GM21737 (cell line): ENCODE measurements around the gene SLIT1.
"Not testable (repeated sequence)": the region's sequence is repeated elsewhere in the genome, so short reads cannot be mapped to it uniquely, and the experiment has no call there.

Experiments used
- ATAC-seq: cut with Tn5 transposase; IDR thresholded peaks from one replicate; pipeline ENCODE4 v1.9.1; 2021; ENCODE audit warnings: mild to moderate bottlenecking, moderate library complexity; ENCODE audit not compliant: unreplicated experiment

SLIT1 gene

GRCh38 chr10:97050205-97050745 is 135.5 kb downstream of the SLIT1 start:
- ATAC-seq = no peak

GRCh38 chr10:97049670-97050069 is 136.1 kb downstream of the SLIT1 start:
- ATAC-seq = no peak

- no peak for ATAC-seq
Observed at GRCh38 chr10:97048649-97049427, 136.9 kb downstream of the SLIT1 start.

- ATAC-seq = no peak
Observed at GRCh38 chr10:97047788-97048187, 138.0 kb downstream of the SLIT1 start.

- no peak for ATAC-seq
Observed at GRCh38 chr10:97047083-97047736, 138.5 kb downstream of the SLIT1 start.

GRCh38 chr10:97046456-97047082 is 139.2 kb downstream of the SLIT1 start:
- ATAC-seq = no peak

GRCh38 chr10:97043563-97043855 is 142.2 kb downstream of the SLIT1 start:
- ATAC-seq = no peak

GRCh38 chr10:97042716-97043562 is 142.8 kb downstream of the SLIT1 start:
- ATAC-seq = no peak

- no peak for ATAC-seq
Observed at GRCh38 chr10:97042081-97042480, 143.7 kb downstream of the SLIT1 start.

GRCh38 chr10:97040706-97041105 is 145.1 kb downstream of the SLIT1 start:
- ATAC-seq = no peak

GRCh38 chr10:97040248-97040584 is 145.5 kb downstream of the SLIT1 start:
- ATAC-seq = no peak

- ATAC-seq = no peak
Observed at GRCh38 chr10:97039538-97040247, 146.1 kb downstream of the SLIT1 start.

GRCh38 chr10:97038688-97039087 is 147.1 kb downstream of the SLIT1 start:
- ATAC-seq = no peak

GRCh38 chr10:97037365-97038361 is 148.1 kb downstream of the SLIT1 start:
- peak; percentile 77 for ATAC-seq

GRCh38 chr10:97034958-97035769 is 150.6 kb downstream of the SLIT1 start:
- no peak for ATAC-seq

- ATAC-seq = no peak
Observed at GRCh38 chr10:97034301-97034700, 151.5 kb downstream of the SLIT1 start.

GRCh38 chr10:97033841-97034240 is 151.9 kb downstream of the SLIT1 start:
- not testable (repeated sequence) for ATAC-seq

- no peak for ATAC-seq
Observed at GRCh38 chr10:97032624-97033023, 153.1 kb downstream of the SLIT1 start.
